Activated CD4-positive, alpha-beta T cell treated with anti-CD3 and anti-CD28 coated beads for 36 hours (primary cell): Measurements from ENCODE around the gene SPATA31C2. TPM values are rescaled to one million over a fixed set of nuclear protein-coding genes. Genes with fewer than 3 reads are reported as not detected.
"Not testable (repeated sequence)": the region's sequence is repeated elsewhere in the genome, so short reads cannot be mapped to it uniquely, and the experiment has no call there.

Experiments used
- ATAC-seq: fragments of 200-7000 bp; cut with Tn5 transposase; one replicate; pipeline ENCODE4 v1.10.0; 2021; ENCODE audit warnings: mild to moderate bottlenecking, moderate library complexity
- CTCF ChIA-PET: fragments of 350-600 bp; sonication (Branson Sonifier 250); formaldehyde crosslinking; loops from one replicate; lab custom pipeline; 2021; ENCODE audit warnings: antibody characterized with exemption; lab: Charles Lee
- POLR2A ChIA-PET: fragments of 350-600 bp; sonication (Branson Sonifier 250); formaldehyde crosslinking; loops from one replicate; lab custom pipeline; 2021; ENCODE audit warnings: antibody characterized with exemption, inconsistent platforms; lab: Charles Lee
- DNase-seq: peaks from one replicate; pipeline ENCODE4 v3.0.0-alpha.2; 2020
- H3K27ac Mint-ChIP-seq: one replicate; pipeline ENCODE4 v1.8.0; 2021; ENCODE audit warnings: mixed read lengths
- H3K27me3 Mint-ChIP-seq: one replicate; pipeline ENCODE4 v1.8.0; 2021; ENCODE audit warnings: mixed read lengths
- H3K36me3 Mint-ChIP-seq: one replicate; pipeline ENCODE4 v1.8.0; 2021; ENCODE audit warnings: low read depth, mixed read lengths
- H3K4me1 Mint-ChIP-seq: one replicate; pipeline ENCODE4 v1.8.0; 2021; ENCODE audit warnings: mixed read lengths
- H3K4me3 Mint-ChIP-seq: one replicate; pipeline ENCODE4 v1.8.0; 2021; ENCODE audit warnings: mild to moderate bottlenecking, moderate library complexity, mixed read lengths
- H3K9me3 Mint-ChIP-seq: one replicate; pipeline ENCODE4 v1.8.0; 2021; ENCODE audit warnings: low read depth, mixed read lengths
- intact Hi-C, 2 experiments: fragments of 100-400 bp; cut with DNase I in 1 of 2; cut with micrococcal nuclease in 1 of 2; formaldehyde crosslinking; loops; one replicate each; pipeline versions ENCODE4 v1.14.2 to v1.15.1; 2022 to 2024; cut with DNase I, micrococcal nuclease
- total RNA-seq, 2 experiments: library from RNA; stranded (reverse); gene quantifications; one replicate each; pipeline ENCODE4 v1.2.3, GENCODE V29; 2021

Gene SPATA31C2
- under 1 TPM in 1 of 2 experiments, not detected in 1; 0.09 TPM for total RNA-seq

DNA sequence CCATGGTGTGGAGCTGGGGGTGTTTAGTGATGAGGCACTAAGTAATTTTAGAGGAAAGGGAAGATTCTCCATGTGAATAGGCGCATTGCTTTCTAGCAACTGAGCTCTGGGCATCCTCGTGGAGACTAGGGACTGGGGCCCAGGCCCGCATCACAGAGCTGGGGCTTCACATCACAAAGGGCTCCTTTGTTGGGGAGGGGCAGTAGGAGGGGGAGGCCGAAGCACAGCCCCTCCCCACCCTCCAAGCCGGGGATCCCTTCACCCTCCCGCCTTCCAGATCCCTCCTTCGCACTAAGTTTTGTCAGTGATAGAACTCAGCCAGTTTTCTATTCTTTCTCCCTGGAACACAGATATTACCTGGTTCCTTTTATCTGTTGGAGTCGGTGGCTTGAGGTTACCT lies at the start of gene SPATA31C2:
Gene SPATA31C2, minus strand, starts transcription at position 101 of the 400 bp plus-strand sequence. Its CDS starts 29 bp downstream, at position 72.
- H3K4me1 Mint-ChIP-seq, ATAC-seq, CTCF ChIA-PET, H3K27ac Mint-ChIP-seq, H3K9me3 Mint-ChIP-seq, DNase-seq, H3K27me3 Mint-ChIP-seq, H3K36me3 Mint-ChIP-seq, intact Hi-C loops, POLR2A ChIA-PET, H3K4me3 Mint-ChIP-seq: not testable (repeated sequence)

DNA sequence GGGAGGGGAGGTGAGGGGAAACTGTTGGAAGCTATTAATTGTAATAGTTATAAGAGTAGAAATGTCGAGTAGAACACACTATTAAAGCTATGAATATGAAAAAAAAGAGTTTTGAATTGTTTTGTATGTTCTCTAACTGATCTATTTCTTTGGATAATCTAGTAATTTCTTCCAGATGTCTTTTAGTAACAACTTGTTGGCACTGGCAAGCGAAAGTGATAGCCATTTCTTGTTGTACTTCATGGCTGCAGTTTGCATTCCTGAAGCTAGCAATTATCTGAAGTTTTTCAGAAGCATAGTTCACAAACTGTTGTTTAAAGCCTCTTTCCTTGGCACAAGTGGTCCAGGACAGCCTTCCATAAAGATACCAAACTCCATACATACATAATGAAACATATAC lies 49.4 kb upstream of the SPATA31C2 start:
- Mint-ChIP-seq H3K4me1 (no peaks in the 10 kb centered on the region), H3K4me3 (no peak overlapping the region), H3K36me3 (no peaks in the 10 kb centered on the region), H3K9me3 (peaks cover 3% of the 10 kb centered on the region), H3K27ac (no peak overlapping the region), H3K27me3 (peaks cover 17% of the 10 kb centered on the region)
- CTCF ChIA-PET: no interaction called here
- POLR2A ChIA-PET: no interaction called here
- intact Hi-C loops: no loop called here
- no peak for DNase-seq
- no peak for ATAC-seq

DNA sequence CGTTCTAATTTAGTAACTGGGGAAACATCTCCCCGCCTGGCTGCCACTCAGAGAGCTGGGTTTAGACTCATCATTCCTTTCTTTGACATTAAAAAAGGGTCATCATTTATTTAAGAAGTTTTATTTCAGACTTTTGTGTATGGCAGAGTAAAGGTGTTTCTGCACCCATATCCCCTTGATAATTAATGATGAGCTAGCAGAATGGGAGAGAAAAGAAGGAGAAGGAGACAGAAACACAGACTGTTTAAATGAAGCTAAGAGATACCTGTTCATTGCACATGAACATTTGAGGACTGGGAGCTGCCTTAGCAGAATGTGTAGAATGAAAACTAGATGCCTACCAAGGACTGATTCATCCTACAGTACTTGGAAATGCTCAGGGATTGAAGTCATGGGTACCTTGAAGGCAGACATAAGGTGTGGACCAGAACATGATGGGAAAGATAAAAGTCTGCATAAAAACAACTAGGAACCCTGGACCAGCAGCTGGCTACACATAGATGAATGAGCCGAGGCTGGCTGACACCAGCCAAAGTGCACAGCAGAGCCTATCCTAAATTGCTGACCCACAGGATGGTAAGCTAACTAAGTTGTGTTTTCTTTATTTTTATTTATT lies 48.3 kb upstream of the SPATA31C2 start:
- peaks cover 3% of the 10 kb centered on the region for H3K9me3 Mint-ChIP-seq
- no peak overlapping the region for H3K27ac Mint-ChIP-seq
- H3K4me3 Mint-ChIP-seq: no peak overlapping the region
- DNase-seq (no peak), ATAC-seq (no peak)
- ChIA-PET POLR2A (no interaction called here), CTCF (interaction anchor here (0.6 kb wide), 1 partner anchor 15 kb away, joined by 3 read pairs; no protein-coding TSS in a partner anchor)
- H3K4me1 Mint-ChIP-seq: no peaks in the 10 kb centered on the region
- H3K27me3 Mint-ChIP-seq: peaks cover 15% of the 10 kb centered on the region
- H3K36me3 Mint-ChIP-seq: no peaks in the 10 kb centered on the region
- intact Hi-C loops: no loop called here

GRCh38 chr9:88184976-88185375 lies 46.7 kb upstream of the SPATA31C2 start:
- intact Hi-C loops: no loop called here
- peaks cover 19% of the 10 kb centered on the region for H3K27me3 Mint-ChIP-seq
- CTCF ChIA-PET: no interaction called here
- POLR2A ChIA-PET: no interaction called here
- no peak overlapping the region for H3K27ac Mint-ChIP-seq
- no peak overlapping the region for H3K4me3 Mint-ChIP-seq
- ATAC-seq (no peak), DNase-seq (no peak)
- no peaks in the 10 kb centered on the region for H3K36me3 Mint-ChIP-seq
- H3K4me1 Mint-ChIP-seq: no peaks in the 10 kb centered on the region
- H3K9me3 Mint-ChIP-seq: peaks cover 1% of the 10 kb centered on the region

- CTCF ChIA-PET: no interaction called here
Observed at GRCh38 chr9:88183798-88184495, 45.7 kb upstream of the SPATA31C2 start.

DNA sequence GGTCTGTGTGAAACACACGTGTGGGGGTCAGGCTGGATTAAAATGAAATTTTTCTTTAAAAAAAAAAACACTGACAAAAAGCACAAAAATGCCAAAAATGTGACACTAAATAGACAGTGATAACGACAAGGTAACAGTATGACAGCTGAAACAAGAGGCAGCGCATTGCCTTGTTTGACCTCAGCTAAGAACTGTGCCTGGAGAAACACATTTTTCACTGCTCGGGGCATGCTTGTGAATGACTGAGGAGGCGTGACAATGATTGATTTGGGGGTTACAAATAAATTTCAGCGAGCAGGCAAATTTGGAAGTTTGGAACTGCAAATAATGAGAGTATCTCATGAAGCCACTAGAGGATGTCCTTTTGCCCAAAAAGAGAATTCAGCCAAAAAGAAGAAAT lies 44.2 kb upstream of the SPATA31C2 start:
- Mint-ChIP-seq H3K4me3 (no peak overlapping the region), H3K36me3 (no peaks in the 10 kb centered on the region), H3K27ac (no peak overlapping the region), H3K4me1 (peaks cover 8% of the 10 kb centered on the region), H3K27me3 (peaks cover 12% of the 10 kb centered on the region), H3K9me3 (no peaks in the 10 kb centered on the region)
- POLR2A ChIA-PET: no interaction called here
- CTCF ChIA-PET: no interaction called here
- no peak for ATAC-seq
- no peak for DNase-seq
- intact Hi-C loops: no loop called here

More at GRCh38 chr9:88183798-88184495, 45.7 kb upstream of the SPATA31C2 start:
- DNase-seq (no peak), ATAC-seq (no peak)
- intact Hi-C loops: no loop called here
- H3K9me3 Mint-ChIP-seq: no peaks in the 10 kb centered on the region
- H3K36me3 Mint-ChIP-seq: no peaks in the 10 kb centered on the region
- peaks cover 3% of the 10 kb centered on the region for H3K4me1 Mint-ChIP-seq
- no peak overlapping the region for H3K4me3 Mint-ChIP-seq
- H3K27me3 Mint-ChIP-seq: peaks cover 15% of the 10 kb centered on the region
- no peak overlapping the region for H3K27ac Mint-ChIP-seq
- POLR2A ChIA-PET: no interaction called here

GRCh38 chr9:88180081-88180765 lies 41.9 kb upstream of the SPATA31C2 start:
- intact Hi-C loops: no loop called here
- no peak overlapping the region for H3K27ac Mint-ChIP-seq
- no peak for ATAC-seq
- no peaks in the 10 kb centered on the region for H3K9me3 Mint-ChIP-seq
- POLR2A ChIA-PET: no interaction called here
- CTCF ChIA-PET: no interaction called here
- no peak for DNase-seq
- H3K4me1 Mint-ChIP-seq: peaks cover 8% of the 10 kb centered on the region
- H3K27me3 Mint-ChIP-seq: peaks cover 13% of the 10 kb centered on the region
- H3K4me3 Mint-ChIP-seq: no peak overlapping the region
- H3K36me3 Mint-ChIP-seq: no peaks in the 10 kb centered on the region

DNA sequence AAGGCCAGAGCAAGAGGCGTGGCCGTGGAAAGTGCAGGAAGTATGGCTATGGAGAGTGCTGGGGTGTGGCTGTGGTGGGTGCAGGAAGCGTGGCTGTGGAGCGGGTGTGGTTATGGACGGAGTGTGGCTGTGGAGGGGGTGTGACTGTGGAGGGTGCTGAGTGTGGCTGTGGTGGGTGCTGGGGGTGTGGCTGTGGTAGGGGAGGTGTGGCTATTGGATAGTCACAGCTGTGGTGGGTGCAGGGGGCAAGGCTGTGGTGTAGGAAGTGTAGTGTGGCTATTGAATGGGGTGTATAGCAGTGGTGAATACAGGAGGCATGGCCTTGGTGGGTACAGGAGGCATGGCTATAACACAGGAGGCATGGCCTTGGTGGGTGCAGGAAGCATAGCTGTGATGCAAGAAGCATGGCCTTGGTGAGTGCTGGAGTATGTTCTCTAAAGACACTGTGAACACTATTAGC lies 40.8 kb upstream of the SPATA31C2 start:
- Mint-ChIP-seq H3K9me3 (no peaks in the 10 kb centered on the region), H3K4me1 (peaks cover 8% of the 10 kb centered on the region), H3K27ac (no peak overlapping the region), H3K27me3 (peaks cover 13% of the 10 kb centered on the region), H3K4me3 (no peak overlapping the region), H3K36me3 (no peaks in the 10 kb centered on the region)
- ChIA-PET CTCF (no interaction called here), POLR2A (no interaction called here)
- no peak for ATAC-seq
- intact Hi-C loops: loop anchor here (10.0 kb wide), 2 partner anchors 206 to 296 kb away; partner anchors contain the start of gene SPIN1 (in 1 of the 2)
- DNase-seq: peak; percentile 20

DNA sequence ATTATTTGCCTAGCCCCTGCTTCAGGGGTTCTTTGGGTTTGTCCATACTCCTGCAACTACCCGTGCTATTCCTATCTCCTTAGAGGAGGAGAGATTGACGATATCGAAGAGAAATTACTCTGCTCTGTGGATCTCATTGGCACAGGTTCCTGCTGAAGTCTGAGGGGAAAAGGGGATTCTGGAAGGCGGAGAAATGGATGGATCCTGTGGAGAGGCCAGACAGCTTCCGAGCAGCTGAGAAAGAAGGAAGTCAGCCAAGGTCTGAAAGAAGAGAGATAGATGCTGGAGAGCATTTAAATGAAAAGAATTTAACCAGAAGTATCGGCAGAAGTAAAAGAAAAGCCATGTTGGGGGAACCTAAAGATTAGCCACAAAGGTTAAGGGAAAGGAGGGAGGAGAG lies 40.4 kb upstream of the SPATA31C2 start:
- ATAC-seq (no peak), DNase-seq (no peak)
- Mint-ChIP-seq H3K27me3 (peaks cover 13% of the 10 kb centered on the region), H3K9me3 (no peaks in the 10 kb centered on the region), H3K36me3 (no peaks in the 10 kb centered on the region), H3K4me1 (peaks cover 8% of the 10 kb centered on the region), H3K4me3 (no peak overlapping the region), H3K27ac (no peak overlapping the region)
- intact Hi-C loops: loop anchor here (10.0 kb wide), 2 partner anchors 206 to 296 kb away; partner anchors contain the start of gene SPIN1 (in 1 of the 2)
- ChIA-PET CTCF (no interaction called here), POLR2A (no interaction called here)

- Mint-ChIP-seq H3K4me3 (no peak overlapping the region), H3K4me1 (peaks cover 8% of the 10 kb centered on the region), H3K36me3 (no peaks in the 10 kb centered on the region), H3K27ac (no peak overlapping the region), H3K27me3 (peaks cover 10% of the 10 kb centered on the region), H3K9me3 (no peaks in the 10 kb centered on the region)
- CTCF ChIA-PET: no interaction called here
- ATAC-seq (no peak), DNase-seq (no peak)
- POLR2A ChIA-PET: no interaction called here
- intact Hi-C loops: loop anchor here (10.0 kb wide), 2 partner anchors 207 to 297 kb away; partner anchors contain the start of gene SPIN1 (in 1 of the 2)
Observed at GRCh38 chr9:88177371-88177770, 39.1 kb upstream of the SPATA31C2 start.

GRCh38 chr9:88174324-88174723 lies 36.0 kb upstream of the SPATA31C2 start:
- H3K27ac Mint-ChIP-seq: no peak overlapping the region
- ChIA-PET CTCF (no interaction called here), POLR2A (no interaction called here)
- intact Hi-C loops: loop anchor here (5.0 to 10.0 kb wide), 3 partner anchors 210 to 418 kb away; partner anchors contain the start of gene SPIN1 (in 1 of the 2)
- H3K36me3 Mint-ChIP-seq: no peaks in the 10 kb centered on the region
- no peaks in the 10 kb centered on the region for H3K9me3 Mint-ChIP-seq
- H3K4me1 Mint-ChIP-seq: peaks cover 8% of the 10 kb centered on the region
- no peak for DNase-seq
- no peak for ATAC-seq
- no peak overlapping the region for H3K4me3 Mint-ChIP-seq
- peaks cover 4% of the 10 kb centered on the region for H3K27me3 Mint-ChIP-seq
